ENCODE measurements around the gene CATSPER3.

Gene CATSPER3

DNA sequence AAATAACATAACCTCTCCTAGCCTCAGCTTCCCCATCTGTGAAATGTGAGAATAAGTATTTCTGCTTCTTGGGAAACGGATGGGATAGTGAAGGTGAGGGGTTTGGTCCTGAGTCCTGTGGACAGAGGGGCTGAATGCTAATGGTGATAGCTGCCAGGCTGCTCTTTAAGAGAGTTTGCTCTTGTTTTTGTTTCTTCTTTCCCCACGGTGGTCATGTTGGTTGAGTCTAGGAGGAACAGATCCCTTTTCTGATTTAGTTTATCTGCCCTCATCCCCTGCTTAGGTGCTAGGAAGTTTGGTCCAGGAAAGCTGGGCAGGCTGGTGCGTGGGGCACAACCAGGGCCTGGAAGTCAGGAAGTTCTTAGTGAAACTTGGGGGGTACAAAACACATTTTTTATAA is 74.0 kb downstream of the CATSPER3 start:
- no peak for DNase-seq (ENCODE audit: low read depth)

DNA sequence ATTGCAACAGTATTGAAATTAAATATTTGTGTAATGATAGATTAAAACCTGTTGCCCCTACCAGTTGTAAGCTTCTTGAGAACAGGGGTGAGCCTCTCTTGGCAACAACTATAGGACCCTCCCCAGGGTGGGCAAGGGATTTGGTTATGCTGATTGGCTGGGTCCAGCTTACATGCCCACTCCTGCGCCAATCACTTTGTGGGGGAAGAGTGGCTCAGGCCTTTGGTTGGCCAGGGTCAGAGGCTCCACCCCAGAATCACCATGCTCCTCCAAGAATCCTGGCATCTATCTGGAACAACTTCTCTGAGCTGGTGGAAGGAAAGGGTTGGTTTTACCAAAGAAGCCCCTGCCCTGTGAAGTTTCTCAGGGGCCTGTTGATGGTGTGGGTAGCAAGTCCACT is 74.9 kb downstream of the CATSPER3 start:
- no peak for DNase-seq (ENCODE audit: low read depth)

DNA sequence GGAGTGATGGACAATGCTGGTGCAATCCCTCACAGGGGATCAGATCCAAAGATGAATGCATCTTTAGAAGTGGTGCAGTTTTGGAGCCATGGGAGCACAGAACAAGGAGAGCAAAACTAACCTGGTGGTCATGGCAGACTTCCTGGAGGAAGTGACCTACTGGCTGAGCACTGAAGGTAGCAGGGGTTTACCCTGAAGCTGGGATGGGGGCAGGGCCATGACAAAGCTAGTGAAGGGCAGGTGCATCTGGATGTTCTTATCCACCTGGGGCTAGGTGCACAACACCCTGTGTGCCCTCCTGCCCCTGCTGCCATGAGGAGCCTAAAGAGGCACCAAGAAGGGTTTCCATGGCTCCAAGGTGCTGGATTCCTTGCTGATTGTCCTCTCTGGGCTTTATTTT is 77.8 kb downstream of the CATSPER3 start:
- DNase-seq (ENCODE audit: low read depth), result no peak

DNA sequence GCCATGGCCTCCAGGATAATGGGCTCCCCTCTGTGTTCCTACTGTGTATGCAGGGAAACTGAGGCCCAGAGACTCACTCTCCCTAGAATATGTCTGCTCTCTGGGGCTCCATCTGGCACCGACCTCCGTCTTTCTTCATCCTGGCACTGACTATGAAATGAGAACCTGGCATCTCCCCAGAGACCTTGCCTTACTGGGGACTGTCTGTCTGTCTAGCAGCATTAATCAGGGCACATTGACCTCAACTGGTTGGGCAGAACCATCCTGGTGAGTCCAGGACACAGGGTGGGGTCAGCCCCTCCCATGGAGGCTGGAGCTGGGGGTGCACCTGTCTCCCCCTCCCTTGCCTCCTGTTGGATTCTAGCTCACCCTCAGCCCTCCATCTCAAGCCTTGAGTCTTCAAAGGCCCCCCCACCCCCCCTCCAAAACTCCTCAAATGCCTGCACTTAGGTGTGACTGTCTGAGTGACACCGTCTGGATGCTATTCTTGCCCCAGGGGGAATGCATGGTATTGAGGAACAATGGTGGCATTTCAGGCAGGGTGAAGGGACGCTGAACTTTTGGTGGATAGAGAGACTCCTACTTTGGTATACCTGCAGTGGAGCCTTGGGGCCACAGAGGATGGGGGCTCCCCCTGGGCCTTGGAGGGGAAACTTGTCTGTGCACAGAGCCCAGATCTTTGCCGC is 79.1 kb downstream of the CATSPER3 start:
- DNase-seq (ENCODE audit: low read depth), result no peak

DNA sequence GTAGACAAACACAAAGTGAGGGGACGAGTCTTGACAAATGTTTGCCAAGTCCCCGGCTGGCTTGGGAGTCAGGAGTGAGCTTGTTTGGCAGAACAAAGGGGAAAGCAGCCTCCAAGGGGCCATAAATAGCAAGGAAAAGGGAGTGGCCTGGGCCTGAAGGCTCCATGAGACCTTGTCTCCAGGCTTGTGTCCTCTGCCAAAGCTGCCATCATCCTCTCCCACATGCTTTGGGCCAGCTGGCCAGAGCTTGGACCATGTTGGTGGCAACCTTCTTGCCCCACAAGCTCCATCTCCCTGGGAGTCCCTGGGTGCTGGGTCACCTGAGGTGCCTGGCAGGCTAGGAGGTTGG is 79.6 kb downstream of the CATSPER3 start:
- DNase-seq (ENCODE audit: low read depth), result no peak

DNA sequence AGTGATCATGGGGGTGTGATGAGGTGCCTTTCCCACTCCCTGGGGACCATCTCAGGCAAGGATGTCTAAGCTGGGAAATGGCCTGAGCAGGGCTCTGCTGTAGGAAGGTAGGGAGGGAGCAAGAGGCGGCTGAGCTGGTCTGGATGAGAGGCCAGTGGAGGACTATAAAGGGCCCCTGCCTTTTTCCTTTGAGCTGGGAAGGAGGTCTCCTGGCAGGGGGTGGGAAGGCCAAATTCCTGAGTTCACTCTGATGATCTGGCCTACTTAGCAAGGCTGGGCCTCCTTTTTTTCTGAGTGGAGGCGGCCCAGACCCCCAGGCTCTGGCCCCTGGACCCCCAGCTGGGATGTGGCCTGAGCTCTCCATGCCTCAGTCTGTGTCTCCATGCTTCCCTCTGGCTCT is 80.6 kb downstream of the CATSPER3 start:
- no peak for DNase-seq (ENCODE audit: low read depth)

DNA sequence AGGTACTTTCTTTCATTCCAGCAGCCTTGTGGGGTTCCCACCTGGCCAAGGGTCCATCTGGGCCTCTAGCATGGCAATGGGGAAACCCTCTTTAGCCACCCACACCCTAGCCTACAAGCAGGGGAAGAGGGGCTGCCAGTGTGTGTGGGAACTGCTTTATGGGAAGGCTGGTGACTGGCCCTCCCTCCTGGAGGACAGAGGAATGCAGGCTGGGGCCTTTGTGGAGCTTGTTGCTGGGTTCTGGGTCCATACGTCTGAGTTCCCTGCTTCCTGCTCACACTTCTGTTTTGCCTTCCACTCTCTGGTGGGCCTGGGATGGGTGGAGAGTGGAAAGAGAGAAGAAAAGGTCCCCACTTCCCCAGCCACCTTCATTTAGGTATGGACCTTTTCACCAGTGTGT is 81.2 kb downstream of the CATSPER3 start:
- no peak for DNase-seq (ENCODE audit: low read depth)

DNA sequence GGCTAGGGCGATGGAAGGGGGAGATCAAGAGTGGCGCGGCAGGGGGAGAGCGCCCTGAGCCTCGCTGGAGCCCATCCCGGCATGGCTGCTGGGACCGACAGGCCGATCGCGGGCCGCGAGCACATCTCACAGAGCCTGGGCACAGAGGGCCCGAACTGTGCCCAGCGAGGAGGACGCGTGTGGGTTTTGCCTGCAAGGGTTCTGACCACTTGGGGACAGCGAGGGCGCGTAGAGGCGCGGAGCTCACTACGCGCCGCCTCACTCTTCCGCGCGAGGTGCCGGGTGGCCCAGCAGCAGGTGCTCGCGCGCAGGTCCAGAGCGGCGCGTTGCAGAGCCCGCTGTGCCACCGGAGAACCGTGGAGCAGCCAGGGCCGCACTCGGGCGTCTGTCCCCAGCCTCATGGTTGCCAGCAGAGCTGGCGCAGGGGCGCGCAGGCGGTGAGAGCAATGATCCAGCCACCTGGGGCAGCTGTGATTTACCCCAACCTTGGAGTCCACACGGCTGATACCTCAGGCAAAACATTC is 82.6 kb downstream of the CATSPER3 start:
- no peak for DNase-seq (ENCODE audit: low read depth)

DNA sequence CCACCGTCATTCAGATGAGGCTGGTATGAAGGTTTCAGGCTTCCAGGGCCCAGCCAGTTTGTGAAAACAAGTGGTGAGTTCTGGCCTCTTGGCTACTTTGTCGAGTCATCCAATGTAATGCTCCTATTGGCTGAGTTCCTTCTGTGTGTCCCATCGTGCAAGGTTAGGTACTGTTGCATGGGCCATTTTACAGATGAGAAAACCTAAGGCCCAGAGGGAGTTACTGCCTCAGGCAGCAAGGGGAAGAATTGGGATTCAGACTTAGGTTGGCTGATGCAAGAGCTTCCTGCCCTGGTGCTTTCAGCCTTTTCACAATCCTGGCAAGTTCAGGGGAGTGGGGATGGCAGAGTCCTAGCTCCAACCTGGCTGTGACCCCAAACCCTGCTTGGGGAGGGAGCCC is 83.7 kb downstream of the CATSPER3 start:
- DNase-seq (ENCODE audit: low read depth), result no peak

DNA sequence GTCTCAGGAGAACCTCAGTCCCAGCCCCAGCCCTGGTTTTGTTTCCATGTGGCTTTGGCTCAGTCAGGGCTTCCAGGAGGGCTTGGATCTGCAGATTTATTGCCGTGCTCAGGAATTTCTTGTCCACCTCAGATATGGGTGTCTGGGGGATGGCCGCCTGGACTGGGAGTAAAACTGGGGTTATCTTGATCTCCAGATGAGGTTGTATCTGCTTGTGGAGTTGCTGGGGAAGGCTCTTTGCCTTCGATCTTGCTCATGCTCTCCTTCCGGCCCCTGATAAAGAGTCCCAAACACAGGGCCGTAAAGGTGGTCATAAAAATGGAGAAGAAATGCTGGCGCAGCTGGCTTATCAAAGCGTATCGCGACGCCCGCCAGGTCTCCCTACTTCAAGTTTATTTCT is 84.2 kb downstream of the CATSPER3 start:
- no peak for DNase-seq (ENCODE audit: low read depth)

DNA sequence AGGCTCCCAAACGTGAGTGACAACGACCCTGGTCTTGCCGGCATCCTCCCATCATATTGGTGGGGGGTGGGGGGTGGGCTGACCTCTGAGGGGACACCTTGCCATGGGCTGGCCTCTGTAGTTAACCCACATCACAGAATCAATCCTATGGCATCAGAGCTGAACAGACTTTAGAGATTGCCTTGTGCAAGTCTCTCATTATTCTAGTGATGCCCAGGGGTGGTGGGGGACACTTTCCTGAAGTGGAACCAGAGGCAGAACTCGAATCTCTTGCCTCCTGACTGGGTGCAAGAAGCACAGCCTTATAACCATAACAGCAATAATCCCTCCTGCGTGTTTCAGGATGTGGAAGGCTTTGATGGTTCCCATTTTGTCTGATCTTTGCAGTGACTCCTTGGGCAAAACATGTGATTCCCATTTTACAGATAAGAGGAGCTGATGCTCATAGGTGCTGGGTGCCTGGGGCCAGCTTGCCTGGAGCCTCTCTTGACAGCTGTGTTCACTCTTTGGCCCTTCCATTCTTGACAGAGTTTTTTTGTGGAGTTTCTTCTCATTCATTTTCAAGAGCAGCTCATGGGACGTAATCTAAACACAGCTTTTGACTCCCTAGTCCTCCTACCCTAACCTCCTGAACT is 84.9 kb downstream of the CATSPER3 start:
- no peak for DNase-seq (ENCODE audit: low read depth)

DNA sequence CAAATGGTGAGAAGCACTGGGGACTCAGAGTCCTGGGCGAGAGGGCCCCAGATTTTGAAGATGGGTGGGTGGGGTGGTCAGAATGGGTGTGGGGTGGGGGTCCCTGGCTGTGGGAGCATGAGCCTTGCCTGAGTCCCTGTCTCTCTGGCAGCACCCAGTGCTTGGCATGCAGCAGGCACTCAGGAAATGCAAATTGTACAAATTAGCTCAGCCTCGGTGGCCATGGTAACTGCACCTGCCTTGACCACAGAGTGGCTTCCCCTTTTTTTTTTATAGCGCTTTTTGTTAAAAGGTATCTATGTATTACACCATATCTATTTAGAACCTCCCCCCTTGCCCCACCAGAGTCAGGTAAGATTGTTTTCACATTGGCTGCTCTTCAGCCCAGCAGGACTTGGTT is 85.6 kb downstream of the CATSPER3 start:
- no peak for DNase-seq (ENCODE audit: low read depth)

DNA sequence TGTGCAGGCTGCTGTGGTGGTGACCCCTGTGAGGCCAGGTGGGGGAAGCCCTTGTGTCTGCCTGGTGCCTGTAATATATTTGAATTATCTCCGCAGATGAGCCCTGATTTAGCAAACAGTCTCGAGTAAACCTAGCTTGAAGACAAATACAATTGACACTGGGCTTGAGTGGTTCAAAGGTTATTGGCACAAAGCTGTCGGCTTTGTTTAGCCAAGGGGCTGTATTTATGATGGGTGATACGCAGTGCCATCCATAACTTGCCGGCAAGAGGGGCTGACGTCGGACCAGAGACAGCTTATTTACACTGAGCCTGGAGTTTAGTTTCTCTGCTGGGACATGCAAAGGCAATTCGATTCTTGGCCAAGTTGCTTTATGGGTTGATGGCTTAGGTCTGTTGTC is 86.3 kb downstream of the CATSPER3 start:
- no peak for DNase-seq (ENCODE audit: low read depth)

DNA sequence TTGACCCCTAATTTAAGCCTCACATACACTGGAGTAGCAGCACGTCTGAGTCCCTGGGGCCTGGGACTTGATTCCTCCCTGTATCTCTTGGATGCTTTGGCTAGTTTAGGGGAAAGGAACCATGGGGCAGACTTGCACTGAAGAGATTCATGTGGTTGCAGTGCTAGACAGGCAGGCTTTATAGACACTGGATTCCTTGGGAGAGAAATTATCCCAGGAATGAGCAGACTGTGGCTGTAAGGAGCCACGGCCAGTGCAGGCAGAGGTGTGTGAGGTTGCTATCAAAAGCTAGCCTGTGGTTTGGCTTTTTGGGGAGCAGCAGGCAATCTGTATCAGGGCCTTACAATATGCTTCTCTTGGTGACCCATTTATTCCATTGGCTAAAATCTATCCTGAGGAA is 86.8 kb downstream of the CATSPER3 start:
- DNase-seq (ENCODE audit: low read depth), result no peak

DNA sequence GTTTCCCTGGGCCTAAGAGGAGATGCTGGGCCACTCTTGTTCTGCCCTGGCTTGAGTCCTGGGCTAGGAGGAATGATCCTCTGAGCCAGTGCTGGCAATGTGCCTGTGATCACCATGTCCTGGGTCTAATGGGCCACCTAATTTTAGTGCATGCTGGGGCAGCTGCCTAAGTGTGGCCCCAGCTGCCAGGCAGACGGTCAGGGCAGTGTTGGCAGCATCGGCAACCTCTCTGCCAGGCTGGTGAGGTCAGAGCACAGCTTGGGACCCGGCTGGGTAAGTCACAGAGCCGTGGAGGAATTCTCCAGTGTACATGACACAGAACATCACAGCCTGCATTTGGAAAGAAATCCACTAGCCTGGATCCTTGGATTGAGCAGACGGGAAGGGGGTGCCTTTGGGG is 87.7 kb downstream of the CATSPER3 start:
- no peak for DNase-seq (ENCODE audit: low read depth)

DNA sequence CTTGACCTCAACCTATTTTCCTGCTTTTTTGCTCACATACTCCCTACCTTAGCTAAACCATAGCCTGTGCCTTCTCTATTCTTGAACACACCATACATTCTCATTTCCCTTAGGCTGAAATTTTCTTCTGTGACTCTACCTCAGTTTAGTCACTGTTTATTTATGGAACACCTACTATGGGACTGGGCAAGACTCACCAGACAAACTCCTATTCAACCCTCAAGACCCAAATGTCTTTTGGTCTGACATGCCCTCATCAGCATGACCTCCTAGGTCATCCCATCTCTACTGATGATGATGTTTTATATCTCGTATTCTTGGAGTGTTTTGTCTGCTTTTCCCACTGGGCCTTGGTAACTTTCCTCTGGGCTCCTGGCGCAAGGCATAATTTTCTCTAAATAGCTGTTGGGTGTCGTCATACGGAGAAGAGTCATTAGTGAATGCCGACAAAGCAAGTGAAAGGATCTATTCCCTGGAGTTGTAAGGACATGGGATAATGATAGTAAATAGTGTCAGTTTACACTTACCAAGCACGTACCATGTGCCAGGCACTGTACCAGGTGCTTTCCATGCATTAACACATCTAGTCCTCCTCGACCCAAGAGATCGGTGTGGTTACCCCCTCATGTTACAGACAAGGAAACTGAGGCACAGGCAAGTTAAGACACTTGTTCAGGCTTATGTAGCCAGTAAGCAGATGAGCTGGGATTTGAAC is 88.8 kb downstream of the CATSPER3 start:
- DNase-seq (ENCODE audit: low read depth), result no peak

DNA sequence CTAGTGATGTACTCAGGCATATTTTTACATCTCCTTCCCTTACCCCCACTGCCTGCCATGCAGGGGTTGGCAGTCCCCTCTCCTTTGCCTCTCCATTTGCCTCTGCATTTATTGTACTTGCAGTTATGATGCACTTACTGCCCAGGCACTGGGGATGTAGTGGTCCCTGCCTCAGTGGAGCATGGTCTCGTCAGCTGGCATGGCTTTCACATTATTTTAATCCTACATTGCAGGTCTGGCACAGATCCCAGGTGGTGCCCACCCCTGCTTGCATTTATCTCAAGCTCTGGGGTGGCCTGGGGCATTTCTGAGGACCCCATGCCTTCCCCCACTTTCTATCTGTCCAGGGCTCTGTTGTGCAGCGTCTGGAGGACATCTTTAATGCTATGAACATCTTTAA is 89.5 kb downstream of the CATSPER3 start:
- DNase-seq (ENCODE audit: low read depth), result no peak

DNA sequence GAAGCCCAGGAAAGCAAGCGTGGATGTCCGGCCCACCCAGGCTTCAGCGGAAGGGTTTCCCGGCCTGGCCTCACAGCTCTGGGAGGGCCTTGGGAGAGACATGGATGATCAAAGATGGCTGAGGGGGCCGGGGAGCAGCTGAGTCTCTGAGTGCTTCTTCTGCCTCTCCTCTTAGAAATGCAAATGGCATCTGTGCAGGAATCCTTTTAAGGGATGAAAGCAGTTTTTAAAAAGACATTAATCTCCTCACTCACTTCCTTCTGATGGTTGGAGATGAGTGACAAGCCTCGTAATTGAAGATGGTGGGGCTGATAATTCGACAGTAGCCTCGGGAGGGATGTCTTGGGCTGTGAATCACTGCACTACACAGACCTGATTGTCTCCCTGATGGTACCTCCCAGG is 90.6 kb downstream of the CATSPER3 start:
- DNase-seq (ENCODE audit: low read depth), result no peak

DNA sequence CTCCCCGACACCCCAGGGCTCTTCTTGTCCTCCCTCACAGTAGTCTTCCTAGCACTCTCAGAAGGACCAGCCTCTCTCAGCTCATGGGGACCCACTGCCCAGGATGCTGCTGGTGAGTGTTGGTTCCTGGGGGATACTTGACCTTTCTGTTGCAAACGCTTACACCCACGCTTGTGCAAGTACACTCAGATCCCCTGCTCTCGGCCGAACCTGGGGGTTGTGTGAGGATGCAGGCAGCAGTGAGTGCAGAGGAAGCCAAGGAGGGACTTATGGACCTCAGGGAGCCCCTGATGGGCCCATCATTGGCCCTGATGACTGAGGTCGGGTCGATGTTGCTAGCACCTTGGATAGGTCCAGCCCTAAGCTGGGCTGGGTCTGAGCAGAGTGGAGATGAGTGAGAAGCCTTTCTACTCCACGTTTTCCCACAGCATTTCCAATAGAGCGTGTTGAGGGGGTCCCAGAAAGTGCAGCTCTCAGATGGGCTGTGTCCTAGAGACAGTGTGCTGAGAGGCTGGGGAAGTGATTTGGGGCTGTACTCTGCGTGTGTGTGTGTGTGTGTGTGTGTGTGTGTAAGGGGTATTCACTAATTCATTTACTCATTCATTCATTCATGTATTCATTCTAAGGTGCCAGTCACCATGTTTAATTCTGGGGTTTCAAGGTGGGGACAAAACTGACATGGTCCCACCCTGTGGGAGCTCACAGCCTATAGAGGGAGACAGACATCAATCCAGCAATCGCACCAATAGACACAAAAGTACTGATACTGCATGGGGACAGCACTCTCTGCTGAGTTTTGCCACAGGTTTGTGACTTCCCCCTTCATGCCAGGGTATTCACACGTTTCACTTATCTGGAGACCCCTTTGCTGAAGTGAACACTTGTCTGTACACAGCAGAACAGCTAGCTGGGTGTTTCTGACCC is 91.6 kb downstream of the CATSPER3 start:
- no peak for DNase-seq (ENCODE audit: low read depth)

DNA sequence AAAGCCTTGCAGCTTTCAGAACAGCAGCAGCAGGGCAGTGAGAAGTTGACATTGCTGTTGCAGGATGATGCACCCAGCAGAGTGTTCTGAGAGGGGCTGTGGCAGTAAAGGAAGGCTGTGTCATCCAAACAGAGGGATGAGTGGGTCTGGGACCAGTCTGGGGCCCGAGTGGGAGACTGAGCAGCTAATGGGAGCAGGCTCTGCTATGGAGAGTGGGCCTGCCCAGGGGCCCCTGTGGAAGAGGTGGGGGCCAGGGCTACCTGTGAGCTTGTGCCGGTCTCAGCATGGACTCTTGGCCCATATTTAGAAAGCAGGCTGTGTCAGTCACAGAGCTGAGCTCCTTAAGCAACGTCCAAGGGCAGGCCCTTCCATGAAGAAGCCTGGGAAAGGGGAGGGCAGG is 92.3 kb downstream of the CATSPER3 start:
- no peak for DNase-seq (ENCODE audit: low read depth)

DNA sequence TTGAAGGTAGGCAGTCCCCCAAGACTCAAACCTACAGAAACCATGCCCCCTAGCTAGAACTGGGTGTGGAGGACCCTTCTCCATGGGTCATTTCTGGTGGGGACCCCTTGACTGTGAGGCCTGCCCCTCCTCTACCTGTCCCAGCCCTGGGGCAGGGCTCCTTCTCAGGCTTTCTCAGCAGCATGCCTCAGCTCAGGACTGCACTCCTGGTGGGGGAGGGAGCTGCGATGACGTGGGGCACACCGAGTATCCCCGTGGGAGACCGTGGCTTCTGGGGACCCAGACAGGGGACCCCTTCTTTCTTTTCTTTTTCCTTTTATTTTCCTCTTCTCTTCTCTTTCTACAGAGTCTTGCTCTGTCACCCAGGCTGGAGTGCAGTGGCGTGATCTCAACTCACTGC is 93.3 kb downstream of the CATSPER3 start:
- no peak for DNase-seq (ENCODE audit: low read depth)
